CD4-positive, alpha-beta memory T cell (primary cell): ENCODE results near the gene RASA4B. TPM values are rescaled to one million over a fixed set of nuclear protein-coding genes. Genes with fewer than 3 reads are reported as not detected.
"Not testable (repeated sequence)": the region's sequence is repeated elsewhere in the genome, so short reads cannot be mapped to it uniquely, and the experiment has no call there.

Source experiments
- CTCF ChIA-PET: fragments of 350-600 bp; sonication (Branson Sonifier 250); formaldehyde crosslinking; loops from one replicate; lab custom pipeline; 2021; ENCODE audit warnings: inconsistent platforms; ENCODE audit not compliant: partially characterized antibody; lab: Charles Lee
- POLR2A ChIA-PET: fragments of 350-600 bp; sonication (Branson Sonifier 250); formaldehyde crosslinking; loops from one replicate; lab custom pipeline; 2021; ENCODE audit not compliant: partially characterized antibody; lab: Charles Lee
- DNase-seq, 5 donors: peaks; one replicate each; pipeline versions ENCODE4 v3.0.0 to v3.0.0-alpha.2; 2020 to 2022; ENCODE audit warnings: mixed read lengths in 1 of 5
- H3K27ac ChIP-seq: one replicate; pipeline ENCODE4 v1.7.0; 2013; ENCODE audit warnings: low read depth, low read length
- H3K27me3 ChIP-seq: 2 replicates; pipeline ENCODE4 v1.7.0; 2013; ENCODE audit warnings: mild to moderate bottlenecking, low read length, moderate library complexity; ENCODE audit not compliant: insufficient read depth
- H3K36me3 ChIP-seq: 2 replicates; pipeline ENCODE4 v1.7.0; 2013; ENCODE audit warnings: mild to moderate bottlenecking, low read length, moderate library complexity; ENCODE audit not compliant: insufficient read depth
- H3K4me1 ChIP-seq: 2 replicates; pipeline ENCODE4 v1.7.0; 2013; ENCODE audit warnings: mild to moderate bottlenecking, low read length, moderate library complexity; ENCODE audit not compliant: insufficient read depth
- H3K4me3 ChIP-seq, 2 donors: one replicate each; pipeline ENCODE4 v1.7.0; 2013; ENCODE audit warnings: low read length in 2 of 2, mild to moderate bottlenecking in 1 of 2
- H3K9me3 ChIP-seq, 2 donors: one replicate each; pipeline ENCODE4 v1.7.0; 2013; ENCODE audit warnings: low read length in 2 of 2, control low read depth in 1 of 2; ENCODE audit not compliant: control insufficient read depth in 1 of 2
- H3K27ac Mint-ChIP-seq, 7 donors: one replicate each; pipeline ENCODE4 v1.8.0; 2020 to 2021; ENCODE audit warnings: mixed read lengths in 7 of 7, mild to moderate bottlenecking in 6 of 7, inconsistent platforms in 3 of 7, moderate library complexity in 3 of 7
- H3K27me3 Mint-ChIP-seq, 2 donors: one replicate each; pipeline ENCODE4 v1.8.0; 2020 to 2021; ENCODE audit warnings: mixed read lengths in 2 of 2
- H3K36me3 Mint-ChIP-seq, 2 donors: one replicate each; pipeline ENCODE4 v1.8.0; 2020 to 2021; ENCODE audit warnings: mixed read lengths in 2 of 2, inconsistent platforms in 1 of 2, mild to moderate bottlenecking in 1 of 2
- H3K4me1 Mint-ChIP-seq, 4 donors: one replicate each; pipeline ENCODE4 v1.8.0; 2020 to 2021; ENCODE audit warnings: mixed read lengths in 4 of 4, mild to moderate bottlenecking in 1 of 4
- H3K4me3 Mint-ChIP-seq, 8 donors: one replicate each; pipeline ENCODE4 v1.8.0; 2020 to 2021; ENCODE audit warnings: mixed read lengths in 8 of 8, mild to moderate bottlenecking in 7 of 8, moderate library complexity in 6 of 8, inconsistent platforms in 3 of 8
- H3K9me3 Mint-ChIP-seq, 8 donors: one replicate each; pipeline ENCODE4 v1.8.0; 2020 to 2021; ENCODE audit warnings: mixed read lengths in 8 of 8, mild to moderate bottlenecking in 5 of 8, inconsistent platforms in 3 of 8, moderate library complexity in 1 of 8
- intact Hi-C: fragments of 100-400 bp; cut with micrococcal nuclease; formaldehyde crosslinking; loops from one replicate; pipeline ENCODE4 v1.15.1; 2023
- polyA plus RNA-seq, 2 donors: library from polyadenylated mRNA; unstranded; fragments of 300-500 nt; fragmentation: Illumina TruSeq; gene quantifications; one replicate each; pipeline ENCODE4 v1.2.3, GENCODE V29; 2021
- total RNA-seq, 2 experiments: library from RNA; stranded (reverse); gene quantifications; one replicate each; pipeline ENCODE4 v1.2.3, GENCODE V29; 2021

The RASA4B gene
- total and polyA plus RNA-seq, 4 experiments from 2014 or later, result 5.0 to 15.8 (median 13.4) TPM

GRCh38 chr7:102455596-102455995 lies 62.0 kb downstream of the RASA4B start:
- Histone ChIP-seq H3K27me3 (no peaks in the 10 kb centered on the region), H3K36me3 (peaks cover 16% of the 10 kb centered on the region), H3K27ac (no peak overlapping the region), H3K4me3 (no peak overlapping the region), H3K4me1 (no peaks in the 10 kb centered on the region), H3K9me3 (no peaks in the 10 kb centered on the region)
- ChIA-PET CTCF (interaction anchor here (1.4 to 3.4 kb wide), 3 partner anchors 12 to 50 kb away, joined by 5 to 17 read pairs (median 7); no protein-coding TSS in a partner anchor), POLR2A (interaction anchor here (0.9 to 1.4 kb wide), 4 partner anchors 9 to 50 kb away, joined by 3 to 5 read pairs (median 4); partner anchors contain the start of gene ALKBH4)
- H3K9me3 Mint-ChIP-seq, result no peaks in the 10 kb centered on the region
- H3K36me3 Mint-ChIP-seq, result peaks cover 1 to 13% of the 10 kb centered on the region in 2 donors
- peaks cover 0 to 2% (median under 1%) of the 10 kb centered on the region in 4 donors for H3K4me1 Mint-ChIP-seq
- no peak overlapping the region for H3K4me3 Mint-ChIP-seq
- DNase-seq, result no peak
- no peak overlapping the region for H3K27ac Mint-ChIP-seq
- intact Hi-C loops, result no loop called here
- no peaks in the 10 kb centered on the region for H3K27me3 Mint-ChIP-seq

GRCh38 chr7:102454932-102455331 lies 62.6 kb downstream of the RASA4B start:
- not testable (repeated sequence) for H3K4me1 Mint-ChIP-seq

GRCh38 chr7:102454468-102454867 lies 63.1 kb downstream of the RASA4B start:
- H3K36me3 ChIP-seq, result peaks cover 16% of the 10 kb centered on the region
- no peaks in the 10 kb centered on the region for H3K9me3 Mint-ChIP-seq
- ChIA-PET POLR2A (interaction anchor here (1.0 to 1.4 kb wide), 2 partner anchors 38 to 59 kb away, joined by 3 to 4 read pairs; partner anchors contain the start of gene PRKRIP1), CTCF (no interaction called here)
- intact Hi-C loops, result no loop called here
- H3K4me3 ChIP-seq, result no peak overlapping the region
- no peaks in the 10 kb centered on the region for H3K27me3 Mint-ChIP-seq
- no peak overlapping the region for H3K27ac ChIP-seq
- H3K27me3 ChIP-seq, result no peaks in the 10 kb centered on the region
- H3K4me3 Mint-ChIP-seq, result no peak overlapping the region
- peaks cover 0 to 4% (median 2%) of the 10 kb centered on the region in 4 donors for H3K4me1 Mint-ChIP-seq
- H3K9me3 ChIP-seq, result no peaks in the 10 kb centered on the region
- no peak for DNase-seq
- H3K4me1 ChIP-seq, result no peaks in the 10 kb centered on the region
- peaks cover 0 to 11% of the 10 kb centered on the region in 2 donors for H3K36me3 Mint-ChIP-seq
- H3K27ac Mint-ChIP-seq, result peak overlapping the region in 1 of 7 donors; percentile 36

More at GRCh38 chr7:102454932-102455331, 62.6 kb downstream of the RASA4B start:
- intact Hi-C loops, H3K4me3 ChIP-seq, H3K4me1 ChIP-seq, H3K4me3 Mint-ChIP-seq, H3K27me3 ChIP-seq, H3K27me3 Mint-ChIP-seq, H3K27ac ChIP-seq, DNase-seq, H3K9me3 Mint-ChIP-seq, H3K9me3 ChIP-seq: not testable (repeated sequence)
- POLR2A ChIA-PET, result interaction anchor here (1.2 to 1.4 kb wide), 2 partner anchors 32 to 39 kb away, joined by 3 read pairs; no protein-coding TSS in a partner anchor
- CTCF ChIA-PET, result interaction anchor here (1.8 kb wide), 1 partner anchor 43 kb away, joined by 7 read pairs; no protein-coding TSS in a partner anchor
- Mint-ChIP-seq H3K36me3 (peaks cover 0 to 11% of the 10 kb centered on the region in 2 donors), H3K27ac (peak overlapping the region in 1 of 7 donors; percentile 72)
- H3K36me3 ChIP-seq, result peaks cover 16% of the 10 kb centered on the region

GRCh38 chr7:102453319-102453718 lies 64.3 kb downstream of the RASA4B start:
- Mint-ChIP-seq H3K4me3 (no peak overlapping the region), H3K27ac (peak overlapping the region in 1 of 7 donors; percentile 42), H3K36me3 (peaks cover 0 to 10% of the 10 kb centered on the region in 2 donors)

GRCh38 chr7:102452451-102452850 lies 65.1 kb downstream of the RASA4B start:
- no peak for DNase-seq
- intact Hi-C loops, result no loop called here
- Mint-ChIP-seq H3K36me3 (peaks cover 0 to 9% of the 10 kb centered on the region in 2 donors), H3K4me1 (peaks cover 0 to 4% (median 2%) of the 10 kb centered on the region in 4 donors), H3K4me3 (no peak overlapping the region), H3K27ac (no peak overlapping the region), H3K9me3 (no peaks in the 10 kb centered on the region), H3K27me3 (no peaks in the 10 kb centered on the region)
- ChIA-PET POLR2A (interaction anchor here (0.9 to 1.5 kb wide), 5 partner anchors 9 to 56 kb away, joined by 3 to 4 read pairs (median 3); no protein-coding TSS in a partner anchor), CTCF (interaction anchor here (1.0 to 7.2 kb wide), 7 partner anchors 11 to 57 kb away, joined by 3 to 134 read pairs (median 5); partner anchors contain the start of gene PRKRIP1)
- H3K4me3 ChIP-seq, result no peak overlapping the region
- H3K27me3 ChIP-seq, result no peaks in the 10 kb centered on the region
- H3K36me3 ChIP-seq, result peaks cover 11% of the 10 kb centered on the region
- H3K9me3 ChIP-seq, result no peaks in the 10 kb centered on the region
- no peaks in the 10 kb centered on the region for H3K4me1 ChIP-seq
- H3K27ac ChIP-seq, result no peak overlapping the region

More at GRCh38 chr7:102453319-102453718, 64.3 kb downstream of the RASA4B start:
- no peaks in the 10 kb centered on the region for H3K9me3 Mint-ChIP-seq
- intact Hi-C loops, result no loop called here
- no peaks in the 10 kb centered on the region for H3K4me1 ChIP-seq
- H3K36me3 ChIP-seq, result peaks cover 16% of the 10 kb centered on the region
- H3K27me3 ChIP-seq, result no peaks in the 10 kb centered on the region
- no peak overlapping the region for H3K4me3 ChIP-seq
- H3K27ac ChIP-seq, result no peak overlapping the region
- H3K4me1 Mint-ChIP-seq, result peaks cover 0 to 4% (median 2%) of the 10 kb centered on the region in 4 donors
- ChIA-PET CTCF (interaction anchor here (4.4 to 7.2 kb wide), 2 partner anchors 39 to 52 kb away, joined by 21 to 134 read pairs; no protein-coding TSS in a partner anchor), POLR2A (interaction anchor here (0.9 to 1.4 kb wide), 2 partner anchors 49 to 55 kb away, joined by 3 to 4 read pairs; no protein-coding TSS in a partner anchor)
- no peak for DNase-seq
- no peaks in the 10 kb centered on the region for H3K27me3 Mint-ChIP-seq
- H3K9me3 ChIP-seq, result no peaks in the 10 kb centered on the region

- Mint-ChIP-seq H3K27ac (no peak overlapping the region), H3K9me3 (no peaks in the 10 kb centered on the region), H3K4me1 (peaks cover 0 to 4% (median 2%) of the 10 kb centered on the region in 4 donors), H3K4me3 (no peak overlapping the region), H3K27me3 (no peaks in the 10 kb centered on the region), H3K36me3 (peaks cover 0 to 13% of the 10 kb centered on the region in 2 donors)
- intact Hi-C loops, result loop anchor here (2.0 kb wide), 2 partner anchors 39 to 173 kb away; no protein-coding TSS in a partner anchor
- Histone ChIP-seq H3K4me3 (no peak overlapping the region), H3K27ac (no peak overlapping the region), H3K4me1 (no peaks in the 10 kb centered on the region), H3K9me3 (no peaks in the 10 kb centered on the region), H3K27me3 (no peaks in the 10 kb centered on the region), H3K36me3 (peaks cover 8% of the 10 kb centered on the region)
- no peak for DNase-seq
- ChIA-PET CTCF (interaction anchor here (1.0 to 7.2 kb wide), 9 partner anchors 12 to 56 kb away, joined by 3 to 134 read pairs (median 11); partner anchors contain the start of gene PRKRIP1), POLR2A (interaction anchor here (1.1 to 1.5 kb wide), 2 partner anchors 10 to 55 kb away, joined by 3 to 4 read pairs; no protein-coding TSS in a partner anchor)
Measured at GRCh38 chr7:102451371-102452054, 66.1 kb downstream of the RASA4B start.
